PC-3 (cell line): ENCODE data around the gene DGKE. TPM values are rescaled to one million over a fixed set of nuclear protein-coding genes. Genes with fewer than 3 reads are reported as not detected.

Experiments used
- ATAC-seq: fragments of 200-7000 bp; cut with Tn5 transposase; 2 replicates; pipeline ENCODE4 v1.9.1; 2020; ENCODE audit warnings: mild to moderate bottlenecking, moderate library complexity
- BruUV-seq: library from RNA; stranded (reverse); fragments of 400-500 nt; replicated peaks from 2 replicates; lab custom pipeline; 2021; lab: Mats Ljungman, UMichigan
- CTCF ChIA-PET: fragments of 300-600 bp; sonication (Branson Sonifier 250); formaldehyde crosslinking; loops from one replicate; lab custom pipeline; 2022; ENCODE audit warnings: antibody characterized with exemption; lab: Charles Lee
- POLR2A ChIA-PET: fragments of 300-600 bp; sonication (Branson Sonifier 250); formaldehyde crosslinking; loops from one replicate; lab custom pipeline; 2022; ENCODE audit warnings: antibody characterized with exemption; ENCODE audit not compliant: unreplicated experiment; lab: Charles Lee
- DNase-seq: peaks from one replicate; pipeline ENCODE4 v3.0.0-alpha.2; 2015
- H2AFZ ChIP-seq: fragments of 300-600 bp; sonication (generic); 2 replicates; pipeline ENCODE4 v1.6.0; 2016; ENCODE audit warnings: antibody characterized with exemption, low read length
- H3F3A ChIP-seq: fragments of 300-600 bp; sonication (generic); one replicate; pipeline ENCODE4 v1.6.0; 2017; ENCODE audit warnings: antibody characterized with exemption, low read length, control low read depth, mild to moderate bottlenecking; ENCODE audit not compliant: unreplicated experiment
- H3K27ac ChIP-seq: fragments of 300-600 bp; sonication (generic); 2 replicates; pipeline ENCODE4 v1.5.1; 2016; ENCODE audit warnings: mild to moderate bottlenecking, low read length
- H3K27me3 ChIP-seq: fragments of 300-600 bp; sonication (generic); 2 replicates; pipeline ENCODE4 v1.6.1; 2016; ENCODE audit warnings: low read length, mixed read lengths
- H3K36me3 ChIP-seq: fragments of 300-600 bp; sonication (generic); 2 replicates; pipeline ENCODE4 v1.6.1; 2016; ENCODE audit warnings: low read depth, mixed run types, low read length, mixed read lengths
- H3K4me1 ChIP-seq: fragments of 300-600 bp; sonication (generic); 2 replicates; pipeline ENCODE4 v1.5.1; 2016; ENCODE audit warnings: low read length; ENCODE audit not compliant: insufficient read depth
- H3K4me2 ChIP-seq: fragments of 300-600 bp; sonication (generic); 2 replicates; pipeline ENCODE4 v1.6.0; 2016; ENCODE audit warnings: low read length
- H3K4me3 ChIP-seq: fragments of 300-600 bp; sonication (generic); 2 replicates; pipeline ENCODE4 v1.5.1; 2016; ENCODE audit warnings: mild to moderate bottlenecking, low read length, mixed read lengths
- H3K79me2 ChIP-seq: fragments of 300-600 bp; sonication (generic); 2 replicates; pipeline ENCODE4 v1.6.1; 2017; ENCODE audit warnings: low read length, mixed read lengths
- H3K9ac ChIP-seq: fragments of 300-600 bp; sonication (generic); 2 replicates; pipeline ENCODE4 v1.6.0; 2016; ENCODE audit warnings: mild to moderate bottlenecking, low read length
- H3K9me2 ChIP-seq: fragments of 300-600 bp; sonication (generic); replicated peaks from 2 replicates; pipeline ENCODE4 v1.6.1; 2016; ENCODE audit warnings: mixed run types, low read length, mixed read lengths
- H3K9me3 ChIP-seq: fragments of 300-600 bp; sonication (generic); 2 replicates; pipeline ENCODE4 v1.6.1; 2016; ENCODE audit warnings: low read length, mixed read lengths
- H4K20me1 ChIP-seq: fragments of 300-600 bp; sonication (generic); 2 replicates; pipeline ENCODE4 v1.6.1; 2016; ENCODE audit warnings: low read length, mixed read lengths
- CTCF ChIP-seq: fragments of 300-600 bp; sonication (generic); conservative IDR thresholded peaks from 2 replicates; pipeline ENCODE4 v1.5.1; 2017; ENCODE audit warnings: antibody characterized with exemption, low read depth, mild to moderate bottlenecking, low read length
- EZH2 ChIP-seq: fragments of 300-600 bp; sonication (generic); IDR thresholded peaks from one replicate; pipeline ENCODE4 v1.6.1; 2017; ENCODE audit warnings: antibody characterized with exemption, mild to moderate bottlenecking, low read length; ENCODE audit not compliant: unreplicated experiment
- EZH2phosphoT487 ChIP-seq: fragments of 300-600 bp; sonication (generic); IDR thresholded peaks from 2 replicates; pipeline ENCODE4 v1.6.1; 2018; ENCODE audit warnings: mild to moderate bottlenecking, antibody characterized with exemption, low read length, borderline replicate concordance
- intact Hi-C: fragments of 100-400 bp; cut with micrococcal nuclease; formaldehyde crosslinking; loops from 2 replicates; pipeline ENCODE4 v1.9.0; 2023
- total RNA-seq: library from RNA; depleted of rRNA; stranded (reverse); fragments of >200 nt; gene quantifications from 2 replicates; pipeline ENCODE4 v1.2.3, GENCODE V29; 2014

The DGKE gene
- total RNA-seq, 1 experiment from 2014 or later: 8.4 TPM

- Histone ChIP-seq H3K36me3 (no peaks in the 10 kb centered on the region), H3K9ac (no peak overlapping the region), H3F3A (no peaks in the 10 kb centered on the region), H3K4me3 (no peak overlapping the region), H3K4me2 (no peak overlapping the region), H3K27me3 (no peaks in the 10 kb centered on the region), H4K20me1 (no peaks in the 10 kb centered on the region), H3K27ac (no peak overlapping the region), H3K79me2 (peaks cover 20% of the 10 kb centered on the region), H3K9me2 (no peaks in the 10 kb centered on the region), H3K9me3 (no peaks in the 10 kb centered on the region), H2AFZ (no peak overlapping the region), H3K4me1 (peaks cover 7% of the 10 kb centered on the region; the same call in 1 of the 2 replicates)
- intact Hi-C loops: no loop called here
- ATAC-seq (no peak), DNase-seq (no peak)
- POLR2A ChIA-PET: no interaction called here
- BruUV-seq: no TSS peak
- TF ChIP-seq CTCF (no peak), EZH2 (no peak), EZH2phosphoT487 (no peak)
- CTCF ChIA-PET: no interaction called here
Observed at GRCh38 chr17:56826611-56827414, 7.1 kb upstream of the DGKE start.

- Histone ChIP-seq H3K4me2 (peak overlapping the region; percentile 87; the same call in 1 of the 2 replicates), H3K27me3 (no peaks in the 10 kb centered on the region), H3F3A (no peaks in the 10 kb centered on the region), H3K9me2 (no peaks in the 10 kb centered on the region), H3K9me3 (no peaks in the 10 kb centered on the region), H3K27ac (no peak overlapping the region), H3K4me3 (no peak overlapping the region), H3K79me2 (peaks cover 51% of the 10 kb centered on the region), H3K4me1 (peaks cover 24% of the 10 kb centered on the region), H2AFZ (no peak overlapping the region), H3K36me3 (no peaks in the 10 kb centered on the region), H4K20me1 (0 out of 2 replicates have a peak, but pooled peaks cover 7% of the 10 kb centered on the region), H3K9ac (no peak overlapping the region)
- TF ChIP-seq EZH2 (no peak), EZH2phosphoT487 (no peak)
- intact Hi-C loops: no loop called here
- ChIA-PET POLR2A (no interaction called here), CTCF (no interaction called here)
- no TSS peak for BruUV-seq
- DNase-seq (no peak), ATAC-seq (no peak)
Observed at GRCh38 chr17:56830726-56831368, 3.1 kb upstream of the DGKE start.

- Histone ChIP-seq H4K20me1 (peaks cover 14% of the 10 kb centered on the region; the same call in 1 of the 2 replicates), H3K36me3 (no peaks in the 10 kb centered on the region; the same call in 1 of the 2 replicates), H3K27me3 (no peaks in the 10 kb centered on the region), H3K4me2 (peak overlapping the region; percentile 87), H3K79me2 (peaks cover 58% of the 10 kb centered on the region), H3K9me2 (no peaks in the 10 kb centered on the region), H3F3A (no peaks in the 10 kb centered on the region), H2AFZ (no peak overlapping the region), H3K4me1 (peaks cover 31% of the 10 kb centered on the region), H3K27ac (no peak overlapping the region), H3K9ac (no peak overlapping the region), H3K9me3 (no peaks in the 10 kb centered on the region), H3K4me3 (peak overlapping the region; percentile 74; the same call in 1 of the 2 replicates)
- DNase-seq (no peak), ATAC-seq (no peak)
- TF ChIP-seq EZH2: no peak
- TF ChIP-seq EZH2phosphoT487: no peak
- TF ChIP-seq CTCF: no peak
- CTCF ChIA-PET: no interaction called here
- POLR2A ChIA-PET: interaction anchor here (0.7 kb wide), 1 partner anchor 141 kb away, joined by 3 read pairs; no protein-coding TSS in a partner anchor
- no TSS peak for BruUV-seq
- intact Hi-C loops: no loop called here
Observed at GRCh38 chr17:56831369-56832095, 2.4 kb upstream of the DGKE start.
